HEK293 (cell line): Measurements from ENCODE around the gene EEF1AKMT4.

Source experiments
- ELK4 ChIP-seq: IDR thresholded peaks from 2 replicates; pipeline ENCODE4 v1.6.1; 2011; ENCODE audit warnings: mild to moderate bottlenecking, low read depth, low read length, borderline replicate concordance
- HIC1 ChIP-seq: fragments of 450-650 bp; formaldehyde crosslinking; IDR thresholded peaks from 2 replicates; pipeline ENCODE4 v1.5.1; 2016; ENCODE audit warnings: missing biosample characterization, missing genetic modification characterization
- KLF1 ChIP-seq: fragments of 450-650 bp; formaldehyde crosslinking; IDR thresholded peaks from 2 replicates; pipeline ENCODE4 v1.5.1; 2016; ENCODE audit warnings: missing biosample characterization, missing genetic modification characterization
- SP3 ChIP-seq: fragments of 450-650 bp; formaldehyde crosslinking; IDR thresholded peaks from 2 replicates; pipeline ENCODE4 v1.5.1; 2016; ENCODE audit warnings: missing biosample characterization, missing genetic modification characterization
- ZBTB11 ChIP-seq: fragments of 450-650 bp; formaldehyde crosslinking; conservative IDR thresholded peaks from 2 replicates; pipeline ENCODE4 v1.5.1; 2016; ENCODE audit warnings: low read depth, missing biosample characterization, missing genetic modification characterization
- ZBTB17 ChIP-seq: fragments of 450-650 bp; formaldehyde crosslinking; IDR thresholded peaks from 2 replicates; pipeline ENCODE4 v1.5.1; 2016; ENCODE audit warnings: missing biosample characterization, missing genetic modification characterization
- ZBTB44 ChIP-seq: fragments of 450-650 bp; IDR thresholded peaks from 2 replicates; pipeline ENCODE4 v1.5.1; 2018; ENCODE audit warnings: missing biosample characterization, mild to moderate bottlenecking, missing genetic modification characterization
- ZNF184 ChIP-seq: fragments of 450-650 bp; IDR thresholded peaks from 2 replicates; pipeline ENCODE4 v1.5.1; 2018; ENCODE audit warnings: missing biosample characterization, mild to moderate bottlenecking, missing genetic modification characterization
- ZNF266 ChIP-seq: fragments of 450-650 bp; formaldehyde crosslinking; IDR thresholded peaks from 2 replicates; pipeline ENCODE4 v1.5.1; 2016; ENCODE audit warnings: missing biosample characterization, missing genetic modification characterization, low read depth
- ZNF292 ChIP-seq: fragments of 450-650 bp; formaldehyde crosslinking; IDR thresholded peaks from 2 replicates; pipeline ENCODE4 v1.5.1; 2016; ENCODE audit warnings: low read depth, missing biosample characterization, missing genetic modification characterization, borderline replicate concordance
- ZNF596 ChIP-seq: fragments of 450-650 bp; IDR thresholded peaks from 2 replicates; pipeline ENCODE4 v1.5.0; 2018; ENCODE audit warnings: missing biosample characterization, mild to moderate bottlenecking, missing genetic modification characterization, moderate library complexity
- ZNF610 ChIP-seq: fragments of 450-650 bp; formaldehyde crosslinking; IDR thresholded peaks from 2 replicates; pipeline ENCODE4 v1.5.1; 2016; ENCODE audit warnings: missing biosample characterization, missing genetic modification characterization, borderline replicate concordance
- ZNF629 ChIP-seq: fragments of 450-650 bp; formaldehyde crosslinking; IDR thresholded peaks from 2 replicates; pipeline ENCODE4 v1.5.1; 2017; ENCODE audit warnings: missing biosample characterization, missing genetic modification characterization
- ZNF704 ChIP-seq: fragments of 450-650 bp; formaldehyde crosslinking; IDR thresholded peaks from 2 replicates; pipeline ENCODE4 v1.5.1; 2016; ENCODE audit warnings: missing biosample characterization, missing genetic modification characterization
- ZNF768 ChIP-seq: fragments of 450-650 bp; formaldehyde crosslinking; IDR thresholded peaks from 2 replicates; pipeline ENCODE4 v1.5.1; 2018; ENCODE audit warnings: missing biosample characterization, mild to moderate bottlenecking, missing genetic modification characterization
- TF ChIP-seq, protein P1 (sequence below): fragments of 450-650 bp; formaldehyde crosslinking; IDR thresholded peaks from 2 replicates; pipeline ENCODE4 v1.5.1; 2016; ENCODE audit warnings: missing biosample characterization, missing genetic modification characterization, borderline replicate concordance
- TF ChIP-seq, protein P2 (sequence below): fragments of 450-650 bp; formaldehyde crosslinking; IDR thresholded peaks from 2 replicates; pipeline ENCODE4 v1.5.1; 2016; ENCODE audit warnings: missing biosample characterization, missing genetic modification characterization, borderline replicate concordance

EEF1AKMT4 gene

GRCh38 chr3:184250167-184250828, 826 bp downstream of the EEF1AKMT4 start (continued):
- no peak for TF ChIP-seq ZBTB44 (tag by site-specific recombination)
- TF ChIP-seq ZNF596 (tag by site-specific recombination) = 0 out of 2 replicates have a peak, but pooled peaks have one; percentile 43
- TF ChIP-seq ZNF292 (tag by site-specific recombination) = no peak
- TF ChIP-seq, protein P1, sequence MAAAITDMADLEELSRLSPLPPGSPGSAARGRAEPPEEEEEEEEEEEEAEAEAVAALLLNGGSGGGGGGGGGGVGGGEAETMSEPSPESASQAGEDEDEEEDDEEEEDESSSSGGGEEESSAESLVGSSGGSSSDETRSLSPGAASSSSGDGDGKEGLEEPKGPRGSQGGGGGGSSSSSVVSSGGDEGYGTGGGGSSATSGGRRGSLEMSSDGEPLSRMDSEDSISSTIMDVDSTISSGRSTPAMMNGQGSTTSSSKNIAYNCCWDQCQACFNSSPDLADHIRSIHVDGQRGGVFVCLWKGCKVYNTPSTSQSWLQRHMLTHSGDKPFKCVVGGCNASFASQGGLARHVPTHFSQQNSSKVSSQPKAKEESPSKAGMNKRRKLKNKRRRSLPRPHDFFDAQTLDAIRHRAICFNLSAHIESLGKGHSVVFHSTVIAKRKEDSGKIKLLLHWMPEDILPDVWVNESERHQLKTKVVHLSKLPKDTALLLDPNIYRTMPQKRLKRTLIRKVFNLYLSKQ (tag by site-specific recombination) = no peak
- no peak for TF ChIP-seq ZNF629
- TF ChIP-seq, protein P2, sequence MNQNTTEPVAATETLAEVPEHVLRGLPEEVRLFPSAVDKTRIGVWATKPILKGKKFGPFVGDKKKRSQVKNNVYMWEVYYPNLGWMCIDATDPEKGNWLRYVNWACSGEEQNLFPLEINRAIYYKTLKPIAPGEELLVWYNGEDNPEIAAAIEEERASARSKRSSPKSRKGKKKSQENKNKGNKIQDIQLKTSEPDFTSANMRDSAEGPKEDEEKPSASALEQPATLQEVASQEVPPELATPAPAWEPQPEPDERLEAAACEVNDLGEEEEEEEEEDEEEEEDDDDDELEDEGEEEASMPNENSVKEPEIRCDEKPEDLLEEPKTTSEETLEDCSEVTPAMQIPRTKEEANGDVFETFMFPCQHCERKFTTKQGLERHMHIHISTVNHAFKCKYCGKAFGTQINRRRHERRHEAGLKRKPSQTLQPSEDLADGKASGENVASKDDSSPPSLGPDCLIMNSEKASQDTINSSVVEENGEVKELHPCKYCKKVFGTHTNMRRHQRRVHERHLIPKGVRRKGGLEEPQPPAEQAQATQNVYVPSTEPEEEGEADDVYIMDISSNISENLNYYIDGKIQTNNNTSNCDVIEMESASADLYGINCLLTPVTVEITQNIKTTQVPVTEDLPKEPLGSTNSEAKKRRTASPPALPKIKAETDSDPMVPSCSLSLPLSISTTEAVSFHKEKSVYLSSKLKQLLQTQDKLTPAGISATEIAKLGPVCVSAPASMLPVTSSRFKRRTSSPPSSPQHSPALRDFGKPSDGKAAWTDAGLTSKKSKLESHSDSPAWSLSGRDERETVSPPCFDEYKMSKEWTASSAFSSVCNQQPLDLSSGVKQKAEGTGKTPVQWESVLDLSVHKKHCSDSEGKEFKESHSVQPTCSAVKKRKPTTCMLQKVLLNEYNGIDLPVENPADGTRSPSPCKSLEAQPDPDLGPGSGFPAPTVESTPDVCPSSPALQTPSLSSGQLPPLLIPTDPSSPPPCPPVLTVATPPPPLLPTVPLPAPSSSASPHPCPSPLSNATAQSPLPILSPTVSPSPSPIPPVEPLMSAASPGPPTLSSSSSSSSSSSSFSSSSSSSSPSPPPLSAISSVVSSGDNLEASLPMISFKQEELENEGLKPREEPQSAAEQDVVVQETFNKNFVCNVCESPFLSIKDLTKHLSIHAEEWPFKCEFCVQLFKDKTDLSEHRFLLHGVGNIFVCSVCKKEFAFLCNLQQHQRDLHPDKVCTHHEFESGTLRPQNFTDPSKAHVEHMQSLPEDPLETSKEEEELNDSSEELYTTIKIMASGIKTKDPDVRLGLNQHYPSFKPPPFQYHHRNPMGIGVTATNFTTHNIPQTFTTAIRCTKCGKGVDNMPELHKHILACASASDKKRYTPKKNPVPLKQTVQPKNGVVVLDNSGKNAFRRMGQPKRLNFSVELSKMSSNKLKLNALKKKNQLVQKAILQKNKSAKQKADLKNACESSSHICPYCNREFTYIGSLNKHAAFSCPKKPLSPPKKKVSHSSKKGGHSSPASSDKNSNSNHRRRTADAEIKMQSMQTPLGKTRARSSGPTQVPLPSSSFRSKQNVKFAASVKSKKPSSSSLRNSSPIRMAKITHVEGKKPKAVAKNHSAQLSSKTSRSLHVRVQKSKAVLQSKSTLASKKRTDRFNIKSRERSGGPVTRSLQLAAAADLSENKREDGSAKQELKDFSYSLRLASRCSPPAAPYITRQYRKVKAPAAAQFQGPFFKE (tag by site-specific recombination) = no peak
- TF ChIP-seq ZNF184 (tag by site-specific recombination) = no peak
- TF ChIP-seq ZNF266 = no peak
- 0 out of 2 replicates have a peak, but pooled peaks have one; percentile 10 for TF ChIP-seq HIC1 (tag by site-specific recombination)
- no peak for TF ChIP-seq ZNF704 (tag by site-specific recombination)
- TF ChIP-seq ZBTB17 (tag by site-specific recombination) = no peak
- no peak for TF ChIP-seq ZNF768 (tag by site-specific recombination)
- no peak for TF ChIP-seq KLF1 (tag by site-specific recombination)
- no peak; the same call in 1 of the 2 replicates for TF ChIP-seq ZBTB11 (tag by site-specific recombination)
- no peak for TF ChIP-seq ELK4
- TF ChIP-seq ZNF610 = no peak
- TF ChIP-seq SP3 = no peak
